ENCODE measurements around the gene EEF2KMT.
"Not testable (repeated sequence)": the region's sequence is repeated elsewhere in the genome, so short reads cannot be mapped to it uniquely, and the experiment has no call there.

Gene EEF2KMT

DNA sequence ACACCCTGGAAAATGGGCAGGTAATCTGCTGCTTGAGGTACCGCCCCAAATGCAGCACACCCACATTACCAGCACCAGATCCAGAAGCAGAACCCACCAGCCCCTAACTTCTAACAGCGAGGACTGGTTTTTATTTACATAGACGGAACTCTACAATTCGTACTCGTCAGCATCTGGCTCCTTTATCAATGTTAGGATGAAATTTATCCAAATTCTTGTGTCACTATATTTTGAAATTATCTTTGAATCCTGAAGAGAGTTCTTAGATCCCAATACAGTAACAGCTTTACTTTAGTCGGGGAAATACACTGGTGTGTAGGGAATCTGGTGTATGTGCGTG lies 26.3 kb downstream of the EEF2KMT start:
- no peak for DNase-seq (ENCODE audit: low read depth in 2 of 2, low spot score in 1 of 2)

- DNase-seq (ENCODE audit: low read depth in 2 of 2, low spot score in 1 of 2): no peak
These were observed 27.0 kb downstream of the EEF2KMT start for GRCh38 chr16:5070431-5071186.

- DNase-seq (ENCODE audit: low read depth in 2 of 2, low spot score in 1 of 2): no peak
These were observed 27.7 kb downstream of the EEF2KMT start for GRCh38 chr16:5069854-5070253.

DNA sequence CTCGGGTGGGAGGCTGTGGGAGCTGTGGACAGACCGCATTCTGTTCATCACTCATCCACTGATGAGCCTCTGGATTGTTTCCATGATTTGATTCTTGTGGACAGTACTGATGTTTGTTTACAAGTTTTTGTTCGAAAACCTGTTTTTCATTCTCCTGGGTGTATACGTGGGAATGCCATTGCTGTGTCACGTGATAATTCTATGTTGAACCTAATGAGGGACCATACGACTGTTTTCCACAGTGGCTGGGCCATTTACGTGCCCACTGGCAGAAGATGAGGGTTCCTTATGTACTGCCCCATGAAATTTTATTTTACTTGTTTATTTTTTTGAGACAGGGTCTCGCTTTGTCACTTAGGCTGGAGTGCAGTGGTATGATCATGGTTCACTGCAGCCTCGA lies 28.5 kb downstream of the EEF2KMT start:
- DNase-seq (ENCODE audit: low read depth in 2 of 2, low spot score in 1 of 2): no peak

DNA sequence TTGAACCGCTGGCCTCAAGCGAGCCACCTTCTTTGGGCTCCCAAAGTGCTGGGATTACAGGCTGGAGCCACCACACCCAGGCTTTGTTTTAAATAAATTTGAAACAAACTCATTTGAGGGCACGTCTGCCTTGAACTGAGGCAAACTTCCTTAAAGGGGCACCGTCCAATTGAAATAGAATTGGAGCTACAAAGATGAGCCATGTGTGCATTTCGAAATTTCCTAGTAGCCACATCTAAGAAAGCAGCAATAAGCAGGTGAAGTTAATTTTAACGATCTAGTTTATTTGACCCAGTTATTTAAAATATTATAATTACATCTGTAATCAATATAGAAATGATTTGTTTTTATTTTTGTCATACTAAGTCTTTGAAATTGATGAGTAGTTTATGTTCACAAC lies 31.1 kb downstream of the EEF2KMT start:
- DNase-seq (ENCODE audit: low read depth in 2 of 2, low spot score in 1 of 2): no peak

- no peak for DNase-seq (ENCODE audit: low read depth in 2 of 2, low spot score in 1 of 2)
These were observed 31.8 kb downstream of the EEF2KMT start, which contains the start of gene C16orf89 for GRCh38 chr16:5065813-5066212. TSS of gene C16orf89 (minus strand) at chr16:5065956. CDS start at chr16:5065908, 48 bp downstream.

GRCh38 chr16:5065326-5065725 lies 32.3 kb downstream of the EEF2KMT start:
- no peak for DNase-seq (ENCODE audit: low read depth in 2 of 2, low spot score in 1 of 2)

DNA sequence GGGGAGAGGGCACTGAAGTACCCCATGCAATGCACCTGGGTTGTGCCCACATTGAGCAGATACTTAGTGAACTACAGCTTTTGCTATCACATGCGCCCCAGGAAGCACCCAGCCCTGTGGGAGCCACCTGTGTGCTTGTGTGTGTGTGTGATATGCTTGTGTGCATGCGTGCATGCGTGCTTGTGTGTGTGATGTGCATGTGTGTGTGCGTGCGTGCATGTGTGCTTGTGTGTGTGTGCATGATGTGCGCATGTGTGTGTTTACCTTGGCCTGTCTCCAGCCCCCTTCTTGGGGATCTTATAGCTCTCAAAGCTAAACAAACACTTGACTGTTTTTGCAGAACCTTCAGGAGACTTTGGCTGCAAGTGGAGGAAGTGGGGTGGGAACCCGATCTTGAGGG lies 32.7 kb downstream of the EEF2KMT start:
- DNase-seq (ENCODE audit: low read depth in 2 of 2, low spot score in 1 of 2): no peak

DNA sequence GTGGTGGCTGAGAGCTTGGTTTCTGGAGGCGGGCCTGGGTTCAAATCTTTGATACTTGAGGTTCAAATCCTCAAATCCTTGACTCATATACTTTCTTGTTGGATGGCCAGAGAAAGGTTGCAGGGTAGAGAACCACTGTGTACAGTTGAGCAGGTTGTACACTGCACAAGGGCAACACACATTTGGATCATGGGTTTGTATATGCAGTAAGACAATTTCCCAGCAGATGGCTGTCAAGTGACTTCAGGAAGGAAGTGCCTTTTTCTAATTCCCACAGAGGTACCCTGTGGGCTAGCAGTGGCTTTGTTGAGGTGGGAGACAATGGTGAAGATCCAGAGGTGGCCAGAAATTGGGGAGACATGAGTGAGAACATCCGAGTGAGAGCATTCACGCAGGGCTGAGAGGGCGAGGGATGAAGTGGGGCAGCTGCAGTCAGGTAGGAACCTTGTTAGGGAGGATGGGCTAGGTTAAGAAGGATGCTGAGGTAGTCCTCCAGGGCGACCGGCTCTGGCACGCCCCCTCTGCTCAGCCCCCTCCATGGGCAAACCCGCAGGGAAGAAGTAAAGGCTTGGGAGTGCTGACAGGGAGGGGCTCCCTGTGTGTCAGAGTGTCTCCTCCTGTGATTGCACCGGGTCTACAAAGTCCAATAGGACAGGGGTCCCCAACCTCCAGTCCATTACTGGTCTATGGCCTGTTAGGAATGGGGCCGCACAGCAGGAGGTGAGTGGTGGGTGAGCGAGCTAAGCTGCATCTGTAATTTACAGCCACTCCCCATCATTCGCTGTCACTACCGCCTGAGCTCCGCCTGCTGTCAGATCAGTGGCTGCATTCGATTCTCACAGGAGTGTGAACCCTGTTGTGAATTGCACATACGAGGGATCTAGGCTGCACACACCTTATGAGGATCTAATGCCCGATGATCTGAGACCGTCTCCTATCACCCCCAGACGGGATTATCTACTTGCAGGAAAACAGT lies 34.5 kb downstream of the EEF2KMT start:
- DNase-seq (ENCODE audit: low read depth in 2 of 2, low spot score in 1 of 2): no peak

DNA sequence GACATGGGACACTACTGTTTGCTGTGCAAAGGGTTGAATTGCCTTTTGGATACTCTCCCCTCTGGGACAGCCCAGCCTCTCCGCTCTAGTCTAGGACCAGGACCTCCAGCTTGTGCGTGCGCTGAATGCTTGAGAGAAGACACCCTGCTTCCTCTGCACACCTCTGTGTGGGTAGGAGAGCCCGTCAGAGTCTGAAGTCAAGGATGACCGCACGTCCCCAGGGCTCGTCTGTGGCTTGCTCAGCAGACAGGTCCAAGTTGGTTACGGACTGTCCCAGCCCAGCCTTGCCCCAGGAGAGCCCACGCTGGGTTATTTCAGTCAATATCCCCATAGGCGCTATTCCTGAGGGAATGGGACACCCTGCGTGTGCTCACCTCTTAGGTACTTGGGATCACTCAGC lies 35.5 kb downstream of the EEF2KMT start:
- no peak for DNase-seq (ENCODE audit: low read depth in 2 of 2, low spot score in 1 of 2)

- no peak for DNase-seq (ENCODE audit: low read depth in 2 of 2, low spot score in 1 of 2)
These were observed 37.4 kb downstream of the EEF2KMT start for GRCh38 chr16:5060073-5060641.

DNA sequence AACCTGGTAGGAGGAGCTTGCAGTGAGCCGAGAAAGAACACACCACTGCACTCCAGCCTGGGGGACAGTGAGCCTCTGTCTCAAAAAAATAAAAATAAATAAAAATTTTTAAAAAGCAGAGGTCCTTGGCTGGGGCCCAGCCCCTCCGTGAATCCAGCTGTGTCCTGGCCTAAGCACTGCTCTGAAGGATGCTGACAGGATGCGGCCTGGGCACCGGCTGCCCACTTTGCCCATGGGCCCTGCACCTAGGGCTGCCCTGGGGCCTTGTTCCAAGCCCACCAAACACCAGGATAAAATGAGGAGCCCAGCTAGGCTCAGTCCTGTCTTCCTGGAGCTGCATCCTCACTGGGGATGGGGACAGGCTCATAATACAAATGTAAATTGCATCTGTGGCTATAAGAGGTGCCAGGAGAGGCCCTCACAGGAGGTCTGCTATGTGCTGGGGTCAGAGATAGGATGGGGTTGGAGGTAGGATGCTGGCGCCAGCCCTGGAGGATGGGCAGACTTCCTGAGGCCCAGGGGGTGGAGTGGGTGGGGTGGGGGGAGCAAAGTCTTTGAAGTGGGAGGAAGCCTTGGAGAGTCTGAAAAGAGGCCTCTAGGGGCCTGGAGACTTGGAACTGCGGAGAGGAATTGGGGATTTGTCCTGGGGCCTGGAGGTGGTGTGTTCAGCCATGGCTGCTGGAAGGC lies 38.1 kb downstream of the EEF2KMT start:
- DNase-seq (ENCODE audit: low read depth in 2 of 2, low spot score in 1 of 2): no peak

GRCh38 chr16:5058476-5058875 lies 39.1 kb downstream of the EEF2KMT start:
- no peak for DNase-seq (ENCODE audit: low read depth in 2 of 2, low spot score in 1 of 2)

DNA sequence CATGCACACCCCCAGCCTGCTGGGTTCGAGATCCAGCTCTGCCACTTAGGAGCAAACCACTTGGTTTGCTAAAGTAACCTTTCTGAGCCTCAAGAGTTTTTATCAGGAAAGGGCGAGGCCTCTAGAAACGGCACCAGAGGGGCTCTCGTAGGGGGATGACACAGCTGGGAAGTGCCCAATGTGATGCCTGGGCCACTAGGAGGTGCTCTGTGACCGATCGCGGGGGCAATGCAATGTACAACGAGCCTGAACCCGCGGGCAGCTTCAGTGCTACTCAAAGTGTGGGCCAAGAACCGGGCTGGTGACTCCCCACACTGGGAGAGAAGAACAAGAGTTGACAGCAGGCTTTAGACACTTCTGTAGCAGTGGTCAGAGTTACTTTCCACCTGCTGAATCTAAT lies 41.2 kb downstream of the EEF2KMT start:
- DNase-seq (ENCODE audit: low read depth in 2 of 2, low spot score in 1 of 2): peak in 1 of 2 donors; percentile 11

DNA sequence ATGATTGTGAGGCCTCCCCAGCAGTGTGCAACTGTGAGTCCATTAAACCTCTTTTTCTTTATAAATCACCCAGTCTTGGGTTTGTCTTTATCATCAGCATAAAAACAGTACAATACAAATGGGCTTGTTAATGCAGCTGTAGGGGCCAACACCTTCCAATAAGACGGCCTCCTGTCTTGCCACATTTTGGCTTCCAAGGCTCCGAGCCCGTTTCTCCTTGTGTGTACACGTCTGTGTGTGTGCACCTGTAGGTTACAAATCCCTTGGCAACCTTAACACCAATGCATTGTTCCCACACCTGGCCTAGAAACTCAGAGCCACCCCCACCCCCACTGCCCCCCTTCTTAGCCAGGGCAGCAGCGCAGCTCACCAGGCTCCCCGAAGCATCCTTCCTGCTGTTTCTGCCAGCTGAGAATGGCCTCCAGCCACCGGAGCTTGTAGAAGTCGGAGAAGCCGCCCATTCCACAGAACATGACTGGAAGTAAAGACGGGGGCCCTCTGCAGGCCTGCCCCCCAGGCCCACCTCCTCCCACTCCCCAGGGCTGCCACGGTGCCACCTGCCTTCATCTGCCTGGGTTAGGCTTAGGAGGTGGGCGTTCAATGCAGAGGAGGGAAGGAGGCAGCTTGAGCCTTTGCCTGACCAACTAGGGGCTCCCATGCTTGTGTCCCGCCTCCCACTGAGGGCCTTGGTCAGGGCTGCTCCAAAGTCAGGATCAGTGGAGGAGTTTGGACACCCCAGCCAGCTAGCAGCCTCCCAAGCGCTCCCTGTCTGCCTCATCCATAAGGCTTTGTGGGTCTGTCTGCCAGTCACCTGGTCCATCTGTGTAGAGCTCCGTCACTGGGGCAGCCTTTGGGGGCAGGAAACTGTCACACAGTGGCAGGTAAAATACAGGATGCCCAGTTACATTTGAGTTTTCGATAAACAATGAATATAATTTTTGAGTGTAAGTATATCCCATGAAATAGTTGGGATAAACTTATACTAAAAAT lies 42.4 kb downstream of the EEF2KMT start:
- no peak for DNase-seq (ENCODE audit: low read depth in 2 of 2, low spot score in 1 of 2)

DNA sequence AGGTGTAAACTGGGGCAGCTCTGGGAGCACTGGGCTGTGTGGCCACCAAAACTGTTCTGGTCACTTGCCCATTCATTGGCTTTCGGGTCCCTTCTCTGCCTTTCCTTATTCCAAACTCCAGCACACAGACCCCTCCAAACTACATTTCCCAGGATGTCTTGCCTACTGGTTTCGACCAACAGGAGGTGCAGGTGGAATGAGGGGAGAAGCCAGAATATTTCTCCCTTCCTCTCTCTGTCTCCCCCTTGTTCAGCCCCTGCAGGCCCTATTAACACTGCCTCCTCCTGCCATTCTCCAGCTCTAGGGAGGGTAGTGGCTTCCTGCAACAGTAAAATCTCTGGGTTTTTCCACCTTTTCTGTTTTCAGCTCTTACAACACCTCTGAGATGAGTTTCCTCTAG lies 50.7 kb downstream of the EEF2KMT start:
- DNase-seq (ENCODE audit: low read depth in 2 of 2, low spot score in 1 of 2): no peak

DNA sequence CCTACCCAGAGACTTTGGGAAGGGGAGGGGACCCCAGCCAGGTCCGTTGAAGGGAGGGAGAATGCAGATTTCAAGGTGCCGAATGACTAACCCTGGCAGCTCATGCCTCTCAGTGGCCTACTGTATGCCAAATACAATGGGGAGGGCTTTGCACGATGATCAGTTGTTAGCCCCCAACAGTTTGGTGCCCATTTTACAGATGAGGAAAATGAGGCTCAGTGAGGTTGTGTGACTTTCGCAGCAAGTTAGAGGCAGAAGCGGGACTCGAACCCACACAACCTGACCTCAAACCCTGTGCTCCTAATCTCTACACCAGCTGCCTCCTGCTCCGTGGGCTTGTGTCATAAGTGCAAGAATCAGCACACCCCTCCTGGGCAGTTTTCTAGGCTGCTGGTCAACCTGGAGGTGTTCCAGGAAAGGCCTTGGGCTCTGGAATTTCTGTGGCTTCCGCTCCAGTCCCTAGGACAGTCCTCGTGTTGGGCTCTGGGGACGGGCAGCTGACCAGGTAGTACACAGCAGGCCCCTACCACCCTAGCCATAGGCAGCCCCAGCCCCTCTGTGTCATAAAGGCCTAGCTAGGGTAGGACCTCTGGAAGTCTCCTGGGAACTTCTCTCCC lies 52.0 kb downstream of the EEF2KMT start:
- DNase-seq (ENCODE audit: low read depth in 2 of 2, low spot score in 1 of 2): no peak

DNA sequence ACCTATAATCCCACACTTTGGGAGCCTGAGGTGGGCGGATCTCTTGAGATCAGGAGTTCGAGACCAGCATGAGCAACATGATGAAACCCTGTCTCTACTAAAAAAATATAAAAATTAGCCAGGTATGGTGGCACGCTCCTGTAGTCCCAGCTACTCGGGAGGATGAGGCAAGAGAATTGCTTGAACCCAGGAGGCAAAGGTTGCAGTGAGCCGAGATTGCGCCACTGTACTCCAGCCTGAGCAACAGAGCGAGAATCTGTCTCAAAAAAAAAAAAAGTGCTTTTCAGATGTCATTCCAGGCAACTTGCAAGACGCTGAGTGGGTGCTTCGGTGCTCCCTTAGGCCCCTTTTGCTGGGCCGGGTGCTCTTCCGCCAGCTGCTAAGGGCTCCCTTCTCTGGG lies 53.0 kb downstream of the EEF2KMT start:
- DNase-seq (ENCODE audit: low read depth in 2 of 2, low spot score in 1 of 2): not testable (repeated sequence)

- no peak for DNase-seq (ENCODE audit: low read depth in 2 of 2, low spot score in 1 of 2)
These were observed 53.5 kb downstream of the EEF2KMT start for GRCh38 chr16:5044011-5044540.
